RWPE1 (cell line): ENCODE data around the gene NOL4L.
"Not testable (repeated sequence)": the region's sequence is repeated elsewhere in the genome, so short reads cannot be mapped to it uniquely, and the experiment has no call there.

Experiments
- CTCF ChIA-PET: fragments of 350-600 bp; sonication (Branson Sonifier 250); formaldehyde crosslinking; extraction: SDS; loops from one replicate; lab custom pipeline; 2021; lab: Yijun Ruan, JAX
- POLR2A ChIA-PET: fragments of 400-600 bp; formaldehyde crosslinking; extraction: SDS; loops from one replicate; lab custom pipeline; 2020; ENCODE audit warnings: antibody characterized with exemption; ENCODE audit not compliant: low non-redundant PET; lab: Yijun Ruan, JAX
- DNase-seq: peaks from one replicate; pipeline ENCODE4 v3.0.0; 2012; ENCODE audit warnings: low spot score
- H3K27ac ChIP-seq: fragments of 450-650 bp; 2 replicates; pipeline ENCODE4 v1.5.1; 2017
- CTCF ChIP-seq: fragments of 450-650 bp; conservative IDR thresholded peaks from 2 replicates; pipeline ENCODE4 v1.5.1; 2017; ENCODE audit warnings: low read depth, mild to moderate bottlenecking

NOL4L gene

GRCh38 chr20:32467506-32468312 lies 117.4 kb downstream of the NOL4L start:
- ChIA-PET POLR2A (no interaction called here), CTCF (interaction anchor here (0.6 to 1.5 kb wide), 4 partner anchors 18 to 879 kb away, joined by 3 to 6 read pairs (median 4); no protein-coding TSS in a partner anchor)
- peak overlapping the region; percentile 5; the same call in 1 of the 2 replicates for H3K27ac ChIP-seq

GRCh38 chr20:32466739-32467505 lies 118.2 kb downstream of the NOL4L start:
- ChIA-PET POLR2A (no interaction called here), CTCF (interaction anchor here (1.2 to 1.5 kb wide), 2 partner anchors 18 kb away, joined by 3 to 4 read pairs; no protein-coding TSS in a partner anchor)
- H3K27ac ChIP-seq: peak overlapping the region; percentile 5; the same call in 1 of the 2 replicates
- DNase-seq: no peak
- no peak for TF ChIP-seq CTCF

More at GRCh38 chr20:32467506-32468312, 117.4 kb downstream of the NOL4L start:
- DNase-seq: no peak
- TF ChIP-seq CTCF: no peak

- POLR2A ChIA-PET, H3K27ac ChIP-seq, DNase-seq: not testable (repeated sequence)
- CTCF ChIA-PET: interaction anchor here (0.6 to 1.3 kb wide), 2 partner anchors 9 to 150 kb away, joined by 3 read pairs; no protein-coding TSS in a partner anchor
Measured at GRCh38 chr20:32465901-32466675, 119.0 kb downstream of the NOL4L start.

- no peak for DNase-seq
- CTCF ChIA-PET: interaction anchor here (0.6 to 1.3 kb wide), 2 partner anchors 8 to 149 kb away, joined by 3 read pairs; no protein-coding TSS in a partner anchor
- no peak overlapping the region for H3K27ac ChIP-seq
- POLR2A ChIA-PET: no interaction called here
- no peak for TF ChIP-seq CTCF
Measured at GRCh38 chr20:32465092-32465900, 119.8 kb downstream of the NOL4L start.

GRCh38 chr20:32464401-32465091 lies 120.6 kb downstream of the NOL4L start:
- ChIA-PET CTCF (no interaction called here), POLR2A (no interaction called here)
- no peak for DNase-seq
- no peak for TF ChIP-seq CTCF
- no peak overlapping the region for H3K27ac ChIP-seq
